ENCODE data around the gene MORN5. TPM values are rescaled to one million over a fixed set of nuclear protein-coding genes. Genes with fewer than 3 reads are reported as not detected.
A peak's percentile ranks its signal among the peaks of the same experiment; 100 is the strongest.

MORN5 gene
- total RNA-seq, 1 donor from 2014 or later = 2.1 TPM

DNA sequence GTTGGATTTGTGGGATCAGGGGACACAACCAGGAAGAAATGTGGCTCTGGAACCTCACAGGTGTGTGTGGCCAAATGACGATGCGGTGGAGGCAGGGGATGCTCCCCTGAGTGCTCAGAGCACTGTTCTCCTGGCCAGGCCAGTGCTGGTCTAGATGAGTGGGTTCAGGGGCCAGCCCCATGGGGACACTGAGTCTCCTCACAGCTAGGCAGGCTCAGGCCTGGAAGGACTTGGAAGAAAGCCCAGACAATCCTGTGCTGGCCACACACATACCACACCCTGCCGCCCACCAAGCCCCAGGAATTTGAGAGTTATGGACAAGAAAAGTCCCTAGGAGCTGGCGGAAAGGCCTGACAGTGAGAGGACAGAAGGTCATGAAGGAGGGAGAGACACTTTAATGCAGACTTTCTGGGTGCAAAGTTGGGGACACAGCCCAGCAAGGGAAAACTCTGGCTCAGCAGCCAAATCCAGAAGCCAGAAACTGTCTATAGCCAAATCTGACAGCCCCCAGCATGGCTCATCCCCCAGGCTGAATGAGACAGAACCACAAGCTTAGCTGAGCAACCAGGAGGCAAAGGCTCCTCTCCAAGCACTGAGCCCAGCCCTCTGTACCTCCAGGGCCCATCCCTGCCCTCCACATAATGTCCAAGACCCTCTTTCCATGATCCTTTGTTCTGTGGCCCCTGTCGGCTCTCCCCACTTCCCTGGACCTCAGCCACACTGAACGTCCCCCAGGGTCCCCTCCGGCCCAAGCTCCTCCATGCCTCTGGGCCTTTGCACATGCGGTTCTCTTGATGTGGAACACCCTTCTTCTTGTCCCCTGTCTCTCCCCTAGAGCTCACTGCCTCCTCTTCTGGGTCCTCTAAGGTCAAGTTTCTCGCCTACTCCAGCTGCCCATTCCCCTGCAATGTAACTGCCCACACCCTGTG, 46.7 kb downstream of the MORN5 start:
- Mint-ChIP-seq H3K27ac (no peak overlapping the region), H3K9me3 (no peaks in the 10 kb centered on the region), H3K27me3 (peaks cover 46% of the 10 kb centered on the region), H3K4me1 (ENCODE audit: unreplicated experiment) (peaks cover 7% of the 10 kb centered on the region), H3K36me3 (no peaks in the 10 kb centered on the region), H3K4me3 (no peak overlapping the region)
- DNase-seq (ENCODE audit: extremely low spot score, unreplicated experiment) = no peak
- TF ChIP-seq, protein P1, sequence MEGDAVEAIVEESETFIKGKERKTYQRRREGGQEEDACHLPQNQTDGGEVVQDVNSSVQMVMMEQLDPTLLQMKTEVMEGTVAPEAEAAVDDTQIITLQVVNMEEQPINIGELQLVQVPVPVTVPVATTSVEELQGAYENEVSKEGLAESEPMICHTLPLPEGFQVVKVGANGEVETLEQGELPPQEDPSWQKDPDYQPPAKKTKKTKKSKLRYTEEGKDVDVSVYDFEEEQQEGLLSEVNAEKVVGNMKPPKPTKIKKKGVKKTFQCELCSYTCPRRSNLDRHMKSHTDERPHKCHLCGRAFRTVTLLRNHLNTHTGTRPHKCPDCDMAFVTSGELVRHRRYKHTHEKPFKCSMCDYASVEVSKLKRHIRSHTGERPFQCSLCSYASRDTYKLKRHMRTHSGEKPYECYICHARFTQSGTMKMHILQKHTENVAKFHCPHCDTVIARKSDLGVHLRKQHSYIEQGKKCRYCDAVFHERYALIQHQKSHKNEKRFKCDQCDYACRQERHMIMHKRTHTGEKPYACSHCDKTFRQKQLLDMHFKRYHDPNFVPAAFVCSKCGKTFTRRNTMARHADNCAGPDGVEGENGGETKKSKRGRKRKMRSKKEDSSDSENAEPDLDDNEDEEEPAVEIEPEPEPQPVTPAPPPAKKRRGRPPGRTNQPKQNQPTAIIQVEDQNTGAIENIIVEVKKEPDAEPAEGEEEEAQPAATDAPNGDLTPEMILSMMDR (conservative IDR thresholded peaks at IDR 0.05) = no peak

DNA sequence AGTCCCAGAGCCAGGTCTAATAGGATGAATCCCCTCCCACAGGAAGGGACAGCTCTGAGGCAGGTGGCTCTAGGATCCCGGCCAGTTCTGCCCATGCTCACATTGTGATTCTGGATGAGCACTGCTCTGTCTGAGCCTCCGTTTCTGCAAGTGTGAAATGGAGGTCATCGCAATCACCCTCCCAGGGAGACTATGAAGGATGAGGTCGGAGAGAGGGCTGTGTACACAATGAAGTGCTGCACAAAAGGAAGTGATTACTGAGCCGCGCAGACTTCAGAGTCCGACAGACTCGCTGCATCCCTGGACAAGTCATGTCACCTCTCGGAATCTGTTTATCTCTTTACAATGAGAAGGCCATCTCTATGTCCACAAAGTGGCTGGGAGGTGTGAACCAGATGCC, 47.4 kb downstream of the MORN5 start:
- H3K36me3 Mint-ChIP-seq = no peaks in the 10 kb centered on the region
- no peak for DNase-seq (ENCODE audit: extremely low spot score, unreplicated experiment)
- no peaks in the 10 kb centered on the region for H3K9me3 Mint-ChIP-seq
- TF ChIP-seq, protein P1 (conservative IDR thresholded peaks at IDR 0.05) = no peak
- no peak overlapping the region for H3K4me3 Mint-ChIP-seq
- H3K27me3 Mint-ChIP-seq = peaks cover 54% of the 10 kb centered on the region
- peaks cover 7% of the 10 kb centered on the region for H3K4me1 Mint-ChIP-seq (ENCODE audit: unreplicated experiment)
- no peak overlapping the region for H3K27ac Mint-ChIP-seq

DNA sequence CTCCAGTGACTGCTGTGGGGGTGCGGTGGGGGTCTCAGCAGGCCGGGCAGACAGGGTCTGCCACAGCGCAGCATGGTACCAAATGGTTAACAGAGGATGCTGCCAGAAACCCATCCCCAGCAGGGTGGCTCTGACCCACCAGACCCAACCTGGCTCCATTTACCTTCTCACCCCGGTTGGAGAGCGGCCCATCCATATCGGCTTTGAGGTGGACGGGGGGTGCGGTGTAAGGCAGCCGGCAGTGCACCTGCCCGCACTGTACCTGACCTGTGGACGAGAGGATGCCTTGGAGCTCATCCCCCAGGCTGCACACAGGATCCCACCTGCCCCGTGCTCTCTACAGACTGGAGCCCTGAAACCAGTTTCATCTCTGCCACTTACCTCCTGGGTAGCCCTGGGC, 49.7 kb downstream of the MORN5 start:
- DNase-seq (ENCODE audit: extremely low spot score, unreplicated experiment) = no peak
- H3K4me3 Mint-ChIP-seq = no peak overlapping the region
- TF ChIP-seq, protein P1 (conservative IDR thresholded peaks at IDR 0.05) = no peak
- peaks cover 7% of the 10 kb centered on the region for H3K4me1 Mint-ChIP-seq (ENCODE audit: unreplicated experiment)
- H3K9me3 Mint-ChIP-seq = no peaks in the 10 kb centered on the region
- H3K27me3 Mint-ChIP-seq = peaks cover 68% of the 10 kb centered on the region
- no peak overlapping the region for H3K27ac Mint-ChIP-seq
- no peaks in the 10 kb centered on the region for H3K36me3 Mint-ChIP-seq

DNA sequence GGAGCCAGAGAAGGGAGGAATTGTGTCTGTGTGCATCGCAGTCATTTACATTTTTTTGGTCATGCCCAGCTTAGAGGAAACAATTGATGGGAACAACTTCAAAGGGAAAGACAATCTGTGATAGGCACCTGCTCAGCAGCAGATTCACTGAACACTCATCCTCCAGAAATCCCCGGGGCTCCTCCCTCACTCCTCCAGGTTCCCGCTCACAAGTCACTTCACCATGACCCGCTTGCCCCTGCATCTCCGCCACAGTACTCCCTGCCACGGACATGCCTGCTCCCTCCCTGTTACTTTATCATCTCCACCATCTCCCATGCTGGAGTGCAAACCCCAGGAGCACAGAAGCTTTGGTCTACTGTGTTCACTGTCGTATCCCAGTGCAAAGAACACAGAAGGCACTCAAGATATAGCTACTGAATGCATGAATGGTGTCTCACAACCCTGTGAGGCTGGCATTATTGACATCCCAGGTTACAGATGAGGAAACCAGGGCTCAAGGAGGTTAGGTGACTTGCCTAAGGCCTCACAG, 52.8 kb downstream of the MORN5 start:
- H3K9me3 Mint-ChIP-seq = no peaks in the 10 kb centered on the region
- no peak for DNase-seq (ENCODE audit: extremely low spot score, unreplicated experiment)
- peaks cover 3% of the 10 kb centered on the region for H3K36me3 Mint-ChIP-seq
- TF ChIP-seq, protein P1 (conservative IDR thresholded peaks at IDR 0.05) = no peak
- no peaks in the 10 kb centered on the region for H3K4me1 Mint-ChIP-seq (ENCODE audit: unreplicated experiment)
- H3K27me3 Mint-ChIP-seq = peaks cover 83% of the 10 kb centered on the region
- H3K27ac Mint-ChIP-seq = no peak overlapping the region
- peak overlapping the region; percentile 70 for H3K4me3 Mint-ChIP-seq

DNA sequence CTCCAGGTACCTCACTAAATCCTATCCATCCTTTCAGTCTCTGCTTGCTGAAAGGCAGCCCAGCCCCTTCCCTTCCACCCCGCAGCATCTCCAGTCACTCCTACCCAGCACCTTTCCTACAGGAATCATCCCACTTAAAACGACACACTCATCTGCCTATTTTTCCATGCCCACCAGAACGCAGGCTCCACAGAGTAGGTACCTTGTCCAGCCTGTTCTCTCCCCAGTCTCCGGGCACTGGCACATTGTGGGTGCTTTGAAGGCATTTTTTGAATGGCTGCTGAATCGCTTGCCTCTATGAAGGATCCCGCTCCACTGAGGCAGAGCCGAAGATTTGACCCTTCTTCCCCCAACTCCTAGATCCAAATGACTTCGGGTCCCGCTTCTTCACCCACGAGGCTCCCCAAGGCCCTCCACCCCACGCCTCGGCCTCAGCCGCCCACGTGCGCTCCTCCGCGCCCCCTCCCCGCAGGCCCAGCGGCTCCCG, 53.4 kb downstream of the MORN5 start:
- DNase-seq (ENCODE audit: extremely low spot score, unreplicated experiment) = no peak
- Mint-ChIP-seq H3K36me3 (peaks cover 3% of the 10 kb centered on the region), H3K4me1 (ENCODE audit: unreplicated experiment) (peaks cover 6% of the 10 kb centered on the region), H3K9me3 (no peaks in the 10 kb centered on the region), H3K27ac (no peak overlapping the region), H3K27me3 (peaks cover 83% of the 10 kb centered on the region), H3K4me3 (peak overlapping the region; percentile 70)
- TF ChIP-seq, protein P1 (conservative IDR thresholded peaks at IDR 0.05) = no peak

Measured in type B pancreatic cell (in vitro differentiated cells).